Nephron (organoid): ENCODE measurements around the gene F2R.

ENCODE experiments used
- H3K27ac Mint-ChIP-seq, 3 experiments: 2 replicates each; pipeline ENCODE4 v1.8.0; 2020; ENCODE audit warnings: mixed read lengths in 3 of 3, mild to moderate bottlenecking in 2 of 3, moderate library complexity in 1 of 3
- H3K27me3 Mint-ChIP-seq: 2 replicates; pipeline ENCODE4 v1.8.0; 2021; ENCODE audit warnings: low read depth, mild to moderate bottlenecking, moderate library complexity, mixed read lengths
- H3K36me3 Mint-ChIP-seq: 2 replicates; pipeline ENCODE4 v1.8.0; 2020; ENCODE audit warnings: low read depth, mixed read lengths
- H3K4me1 Mint-ChIP-seq: 2 replicates; pipeline ENCODE4 v1.8.0; 2020; ENCODE audit warnings: mixed read lengths
- H3K4me3 Mint-ChIP-seq, 3 experiments: 2 replicates each; pipeline ENCODE4 v1.8.0; 2020; ENCODE audit warnings: mild to moderate bottlenecking in 3 of 3, mixed read lengths in 3 of 3, moderate library complexity in 2 of 3
- H3K9me3 Mint-ChIP-seq: 2 replicates; pipeline ENCODE4 v1.8.0; 2020; ENCODE audit warnings: mixed read lengths
- CTCF ChIP-seq, 3 experiments: fragments of 200-600 bp; sonication (generic); IDR thresholded peaks; one replicate each; pipeline ENCODE4 v1.5.0; 2021; ENCODE audit warnings: antibody characterized with exemption in 3 of 3; ENCODE audit not compliant: unreplicated experiment in 3 of 3

F2R gene

GRCh38 chr5:76744632-76745031, 28.7 kb downstream of the F2R start:
- Mint-ChIP-seq H3K27ac (no peak overlapping the region), H3K4me3 (no peak overlapping the region), H3K27me3 (no peaks in the 10 kb centered on the region), H3K36me3 (no peaks in the 10 kb centered on the region), H3K4me1 (no peaks in the 10 kb centered on the region), H3K9me3 (no peaks in the 10 kb centered on the region)
- TF ChIP-seq CTCF (IDR thresholded peaks at IDR 0.05; ENCODE audit: unreplicated experiment in 3 of 3): no peak

- H3K27me3 Mint-ChIP-seq: no peaks in the 10 kb centered on the region
- H3K9me3 Mint-ChIP-seq: no peaks in the 10 kb centered on the region
- no peak overlapping the region for H3K27ac Mint-ChIP-seq
- H3K4me3 Mint-ChIP-seq: no peak overlapping the region
- no peaks in the 10 kb centered on the region for H3K4me1 Mint-ChIP-seq
- TF ChIP-seq CTCF (IDR thresholded peaks at IDR 0.05; ENCODE audit: unreplicated experiment in 3 of 3): no peak
- no peaks in the 10 kb centered on the region for H3K36me3 Mint-ChIP-seq
Observed at GRCh38 chr5:76745670-76746069, 29.7 kb downstream of the F2R start.

- no peaks in the 10 kb centered on the region for H3K27me3 Mint-ChIP-seq
- no peak for TF ChIP-seq CTCF (IDR thresholded peaks at IDR 0.05; ENCODE audit: unreplicated experiment in 3 of 3)
- H3K4me1 Mint-ChIP-seq: no peaks in the 10 kb centered on the region
- no peaks in the 10 kb centered on the region for H3K36me3 Mint-ChIP-seq
- H3K4me3 Mint-ChIP-seq: no peak overlapping the region
- no peak overlapping the region for H3K27ac Mint-ChIP-seq
- H3K9me3 Mint-ChIP-seq: no peaks in the 10 kb centered on the region
Observed at GRCh38 chr5:76746677-76747076, 30.8 kb downstream of the F2R start.

GRCh38 chr5:76747706-76748105, 31.8 kb downstream of the F2R start:
- H3K27ac Mint-ChIP-seq: no peak overlapping the region
- no peaks in the 10 kb centered on the region for H3K27me3 Mint-ChIP-seq
- H3K4me1 Mint-ChIP-seq: no peaks in the 10 kb centered on the region
- H3K36me3 Mint-ChIP-seq: no peaks in the 10 kb centered on the region
- H3K9me3 Mint-ChIP-seq: no peaks in the 10 kb centered on the region
- no peak for TF ChIP-seq CTCF (IDR thresholded peaks at IDR 0.05; ENCODE audit: unreplicated experiment in 3 of 3)
- H3K4me3 Mint-ChIP-seq: no peak overlapping the region

- no peaks in the 10 kb centered on the region for H3K4me1 Mint-ChIP-seq
- TF ChIP-seq CTCF (IDR thresholded peaks at IDR 0.05; ENCODE audit: unreplicated experiment in 3 of 3): no peak
- H3K4me3 Mint-ChIP-seq: no peak overlapping the region
- no peaks in the 10 kb centered on the region for H3K9me3 Mint-ChIP-seq
- H3K27me3 Mint-ChIP-seq: no peaks in the 10 kb centered on the region
- H3K36me3 Mint-ChIP-seq: no peaks in the 10 kb centered on the region
- no peak overlapping the region for H3K27ac Mint-ChIP-seq
Observed at GRCh38 chr5:76751291-76751690, 35.4 kb downstream of the F2R start.

GRCh38 chr5:76754668-76755078, 38.7 kb downstream of the F2R start:
- Mint-ChIP-seq H3K4me3 (no peak overlapping the region), H3K4me1 (no peaks in the 10 kb centered on the region), H3K9me3 (no peaks in the 10 kb centered on the region), H3K27ac (no peak overlapping the region), H3K36me3 (no peaks in the 10 kb centered on the region), H3K27me3 (peaks cover 6% of the 10 kb centered on the region)
- TF ChIP-seq CTCF (IDR thresholded peaks at IDR 0.05; ENCODE audit: unreplicated experiment in 3 of 3): no peak
